ENCODE measurements around the gene USP27X. TPM values are rescaled to one million over a fixed set of nuclear protein-coding genes. Genes with fewer than 3 reads are reported as not detected.
A peak's percentile ranks its signal among the peaks of the same experiment; 100 is the strongest.

USP27X gene
- total RNA-seq, 1 donor = 3.6 TPM

- H3K27ac ChIP-seq (ENCODE audit: low read depth, low read length) = no peak overlapping the region
- H3K9me3 ChIP-seq (ENCODE audit: low read depth, low read length) = no peaks in the 10 kb centered on the region
- H3K4me1 ChIP-seq (ENCODE audit: insufficient read depth, low read length) = peaks cover 3% of the 10 kb centered on the region
- H3K27me3 ChIP-seq (ENCODE audit: insufficient read depth, low read length) = no peaks in the 10 kb centered on the region
- H2AFZ ChIP-seq (ENCODE audit: low read length) = no peak overlapping the region
- H4K20me1 ChIP-seq (ENCODE audit: insufficient read depth, low read length) = no peaks in the 10 kb centered on the region
- DNase-seq (ENCODE audit: insufficient read length, low spot score, missing footprints) = no peak
- H3K4me3 ChIP-seq (ENCODE audit: insufficient read depth, low read length) = no peak overlapping the region
- H3K79me2 ChIP-seq (ENCODE audit: insufficient read depth, low read length) = peaks cover 2% of the 10 kb centered on the region
- H3K4me2 ChIP-seq (ENCODE audit: insufficient read depth, low read length) = peak overlapping the region; percentile 81
- no peak for TF ChIP-seq CTCF (IDR thresholded peaks at IDR 0.05; ENCODE audit: extremely low read depth, low read depth, low read length)
- no peaks in the 10 kb centered on the region for H3K36me3 ChIP-seq (ENCODE audit: insufficient read depth, low read length)
Observed at GRCh38 chrX:49880668-49881067, 1.4 kb downstream of the USP27X start.

GRCh38 chrX:49884290-49884862 lies 5.1 kb downstream of the USP27X start:
- Histone ChIP-seq H2AFZ (ENCODE audit: low read length) (no peak overlapping the region), H3K4me1 (ENCODE audit: insufficient read depth, low read length) (no peaks in the 10 kb centered on the region), H3K36me3 (ENCODE audit: insufficient read depth, low read length) (no peaks in the 10 kb centered on the region), H3K79me2 (ENCODE audit: insufficient read depth, low read length) (peaks cover 2% of the 10 kb centered on the region), H3K4me2 (ENCODE audit: insufficient read depth, low read length) (no peak overlapping the region), H3K9me3 (ENCODE audit: low read depth, low read length) (no peaks in the 10 kb centered on the region), H3K27ac (ENCODE audit: low read depth, low read length) (no peak overlapping the region), H3K27me3 (ENCODE audit: insufficient read depth, low read length) (no peaks in the 10 kb centered on the region), H3K4me3 (ENCODE audit: insufficient read depth, low read length) (no peak overlapping the region), H4K20me1 (ENCODE audit: insufficient read depth, low read length) (no peaks in the 10 kb centered on the region)
- peak; percentile 89 for TF ChIP-seq CTCF (IDR thresholded peaks at IDR 0.05; ENCODE audit: extremely low read depth, low read depth, low read length)
- peak; percentile 88 for DNase-seq (ENCODE audit: insufficient read length, low spot score, missing footprints)

GRCh38 chrX:49892542-49892941 lies 13.3 kb downstream of the USP27X start:
- Histone ChIP-seq H3K36me3 (ENCODE audit: insufficient read depth, low read length) (no peaks in the 10 kb centered on the region), H3K27me3 (ENCODE audit: insufficient read depth, low read length) (no peaks in the 10 kb centered on the region)
- no peak for TF ChIP-seq CTCF (IDR thresholded peaks at IDR 0.05; ENCODE audit: extremely low read depth, low read depth, low read length)

GRCh38 chrX:49896951-49897350 lies 17.7 kb downstream of the USP27X start:
- Histone ChIP-seq H3K4me2 (ENCODE audit: insufficient read depth, low read length) (no peak overlapping the region), H3K9me3 (ENCODE audit: low read depth, low read length) (no peaks in the 10 kb centered on the region), H3K27ac (ENCODE audit: low read depth, low read length) (no peak overlapping the region), H4K20me1 (ENCODE audit: insufficient read depth, low read length) (no peaks in the 10 kb centered on the region), H3K36me3 (ENCODE audit: insufficient read depth, low read length) (no peaks in the 10 kb centered on the region), H2AFZ (ENCODE audit: low read length) (no peak overlapping the region), H3K79me2 (ENCODE audit: insufficient read depth, low read length) (no peaks in the 10 kb centered on the region), H3K4me3 (ENCODE audit: insufficient read depth, low read length) (no peak overlapping the region), H3K4me1 (ENCODE audit: insufficient read depth, low read length) (no peaks in the 10 kb centered on the region), H3K27me3 (ENCODE audit: insufficient read depth, low read length) (peaks cover 4% of the 10 kb centered on the region)
- no peak for TF ChIP-seq CTCF (IDR thresholded peaks at IDR 0.05; ENCODE audit: extremely low read depth, low read depth, low read length)
- no peak for DNase-seq (ENCODE audit: insufficient read length, low spot score, missing footprints)

More at GRCh38 chrX:49892542-49892941, 13.3 kb downstream of the USP27X start:
- H2AFZ ChIP-seq (ENCODE audit: low read length) = no peak overlapping the region
- no peaks in the 10 kb centered on the region for H4K20me1 ChIP-seq (ENCODE audit: insufficient read depth, low read length)
- H3K79me2 ChIP-seq (ENCODE audit: insufficient read depth, low read length) = no peaks in the 10 kb centered on the region
- H3K9me3 ChIP-seq (ENCODE audit: low read depth, low read length) = no peaks in the 10 kb centered on the region
- no peaks in the 10 kb centered on the region for H3K4me1 ChIP-seq (ENCODE audit: insufficient read depth, low read length)
- H3K4me3 ChIP-seq (ENCODE audit: insufficient read depth, low read length) = no peak overlapping the region
- no peak overlapping the region for H3K27ac ChIP-seq (ENCODE audit: low read depth, low read length)
- no peak for DNase-seq (ENCODE audit: insufficient read length, low spot score, missing footprints)
- H3K4me2 ChIP-seq (ENCODE audit: insufficient read depth, low read length) = no peak overlapping the region

All from osteoblast (primary cell).